SKM-1 treated with dmso at 0.1 percent for 144 hours (cell line): ENCODE measurements around the gene KCTD4.
"Not testable (repeated sequence)": the region's sequence is repeated elsewhere in the genome, so short reads cannot be mapped to it uniquely, and the experiment has no call there.

Source experiments
- DNase-seq: peaks from one replicate; lab custom pipeline; 2025; ENCODE audit not compliant: unreplicated experiment; lab: John Stamatoyannopoulos, UW

KCTD4 gene

DNA sequence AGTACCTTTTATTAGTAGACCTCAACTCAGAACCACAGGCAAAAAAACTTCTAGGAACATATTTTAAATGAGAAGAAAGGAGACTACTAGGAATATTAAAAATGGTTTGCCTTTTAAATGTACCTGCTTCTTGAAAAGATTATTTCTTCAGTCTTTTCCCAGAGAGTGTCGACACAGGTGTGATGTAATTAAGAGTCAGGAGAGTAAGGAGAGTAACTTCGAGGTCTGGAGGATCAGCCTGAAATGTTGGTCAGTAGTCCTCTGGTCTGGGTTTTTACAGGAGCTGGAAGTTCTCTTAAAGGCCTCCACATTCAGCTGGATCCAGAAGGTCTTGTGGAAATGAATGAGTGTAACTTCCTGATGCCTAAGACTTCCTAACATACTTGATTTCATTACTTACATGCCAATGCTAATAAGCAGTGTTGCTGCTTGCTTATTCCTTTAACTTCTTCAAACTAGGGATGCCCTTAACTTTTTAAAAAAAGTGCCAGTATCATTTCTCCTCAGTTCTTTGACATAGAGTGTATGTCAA, at the start of gene KCTD4:
Gene KCTD4, minus strand, starts transcription at position 345 of the 532 bp plus-strand sequence. CDS start 6,478 bp downstream, outside the sequence.
- DNase-seq, result no peak

DNA sequence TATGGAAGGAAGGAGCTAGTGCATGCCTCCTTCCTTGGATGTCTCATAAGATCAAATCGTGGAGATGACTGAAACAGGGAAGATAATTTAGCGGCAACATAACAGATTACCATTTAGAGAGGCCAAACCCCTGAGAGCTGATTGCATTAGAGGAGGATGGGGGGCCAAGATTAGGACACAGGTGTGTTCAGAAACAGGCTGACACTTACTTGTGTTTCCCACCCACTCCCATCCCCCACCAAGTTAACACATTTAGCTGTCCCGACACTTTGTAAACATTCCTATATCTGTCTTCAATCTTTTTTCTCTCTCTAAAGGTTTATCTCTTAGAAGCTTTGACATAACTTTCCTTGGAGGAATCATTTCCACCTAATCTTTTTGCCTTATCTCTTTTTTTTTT, 48.8 kb upstream of the KCTD4 start:
- no peak for DNase-seq

DNA sequence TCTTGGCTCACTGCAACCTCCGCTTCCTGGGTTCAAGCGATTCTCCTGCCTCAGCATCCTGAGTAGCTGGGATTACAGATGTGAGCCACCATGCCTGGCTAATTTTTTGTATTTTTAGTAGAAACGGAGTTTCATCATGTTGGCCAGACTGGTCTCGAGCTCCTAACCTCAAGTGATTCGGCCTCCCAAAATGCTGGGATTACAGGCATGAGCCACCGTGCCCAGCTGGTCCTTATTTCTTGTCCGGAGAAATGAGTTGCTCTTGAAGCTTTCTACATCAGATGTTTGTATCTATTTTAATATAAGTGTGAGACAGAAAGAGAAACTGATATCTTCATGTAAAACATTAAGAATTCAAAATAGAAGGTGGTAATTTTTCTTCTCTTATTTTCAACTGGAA, 43.9 kb upstream of the KCTD4 start:
- not testable (repeated sequence) for DNase-seq

DNA sequence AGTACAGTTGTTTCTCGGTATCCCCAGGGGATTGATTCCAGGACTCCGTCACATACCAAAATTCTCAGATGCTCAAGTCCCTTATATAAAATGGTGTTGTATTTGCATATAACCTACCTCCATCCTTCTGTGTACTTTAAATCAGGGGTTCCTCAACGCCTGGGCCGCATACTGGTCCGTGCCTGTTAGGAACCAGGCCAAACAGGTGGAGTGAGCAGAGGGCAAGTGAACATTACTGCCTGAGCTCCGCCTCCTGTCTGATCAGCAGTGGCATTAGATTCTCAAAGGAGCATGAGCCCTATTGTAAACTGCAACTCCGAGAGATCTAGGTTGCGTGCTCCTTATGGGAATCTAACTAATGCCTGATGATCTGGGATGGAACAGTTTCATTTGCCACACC, 42.2 kb upstream of the KCTD4 start:
- DNase-seq, result no peak

DNA sequence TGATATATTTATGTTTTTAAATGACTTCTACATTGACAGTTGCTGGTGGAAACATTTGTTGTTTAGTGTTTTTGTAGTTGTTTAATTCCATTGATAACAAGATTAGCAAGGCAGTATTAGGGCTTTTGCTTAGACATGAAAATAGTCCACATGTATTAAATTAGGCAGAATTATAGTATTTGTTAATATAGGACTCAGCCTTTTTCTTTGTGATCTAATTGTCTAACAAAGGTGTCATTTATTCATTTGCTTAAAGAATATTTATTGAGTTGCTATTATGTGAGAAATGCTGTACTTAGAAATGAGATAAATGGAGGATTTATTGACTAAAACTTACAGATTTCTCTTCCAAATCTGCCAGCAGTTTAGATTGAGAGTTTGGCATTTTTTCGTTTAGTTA, 41.7 kb upstream of the KCTD4 start:
- no peak for DNase-seq

DNA sequence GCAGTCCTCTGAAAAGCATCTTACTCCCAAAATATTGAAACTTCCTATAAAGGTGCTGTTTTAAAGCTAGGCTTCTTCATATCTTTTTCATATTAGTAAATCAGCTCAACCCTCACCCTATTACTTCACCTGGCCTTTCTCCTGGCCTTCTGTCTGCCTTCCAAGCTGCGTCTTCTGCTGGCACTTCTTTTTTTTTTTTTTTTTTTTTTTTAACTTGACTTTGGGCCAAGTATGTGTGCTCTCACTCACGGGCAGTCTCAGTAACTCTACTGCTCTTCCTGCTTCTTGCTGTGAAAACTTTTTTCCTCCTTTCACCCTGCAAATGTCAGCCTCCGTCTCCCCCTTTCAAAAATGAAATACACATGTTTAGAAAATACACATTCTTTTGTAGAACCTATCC, 41.2 kb upstream of the KCTD4 start:
- no peak for DNase-seq

DNA sequence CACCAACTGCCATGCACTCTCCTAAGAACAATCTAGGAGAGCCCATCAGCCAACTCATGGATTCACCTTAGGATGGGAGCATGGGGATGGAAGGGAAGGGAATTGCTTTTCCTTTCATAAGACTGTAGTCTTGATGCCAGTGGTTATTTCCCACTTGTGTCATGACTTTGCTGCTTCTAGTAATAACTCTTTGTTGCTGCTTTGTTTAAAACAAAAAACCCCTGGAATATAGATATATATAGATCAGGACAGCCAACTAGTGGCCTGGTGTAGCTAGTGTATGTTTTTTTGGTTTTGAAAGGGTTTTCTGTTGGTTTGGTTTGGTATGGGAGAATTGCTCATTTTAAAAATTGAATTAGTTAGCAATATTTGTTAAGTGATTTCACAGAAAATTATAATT, 39.3 kb upstream of the KCTD4 start:
- DNase-seq, result no peak

DNA sequence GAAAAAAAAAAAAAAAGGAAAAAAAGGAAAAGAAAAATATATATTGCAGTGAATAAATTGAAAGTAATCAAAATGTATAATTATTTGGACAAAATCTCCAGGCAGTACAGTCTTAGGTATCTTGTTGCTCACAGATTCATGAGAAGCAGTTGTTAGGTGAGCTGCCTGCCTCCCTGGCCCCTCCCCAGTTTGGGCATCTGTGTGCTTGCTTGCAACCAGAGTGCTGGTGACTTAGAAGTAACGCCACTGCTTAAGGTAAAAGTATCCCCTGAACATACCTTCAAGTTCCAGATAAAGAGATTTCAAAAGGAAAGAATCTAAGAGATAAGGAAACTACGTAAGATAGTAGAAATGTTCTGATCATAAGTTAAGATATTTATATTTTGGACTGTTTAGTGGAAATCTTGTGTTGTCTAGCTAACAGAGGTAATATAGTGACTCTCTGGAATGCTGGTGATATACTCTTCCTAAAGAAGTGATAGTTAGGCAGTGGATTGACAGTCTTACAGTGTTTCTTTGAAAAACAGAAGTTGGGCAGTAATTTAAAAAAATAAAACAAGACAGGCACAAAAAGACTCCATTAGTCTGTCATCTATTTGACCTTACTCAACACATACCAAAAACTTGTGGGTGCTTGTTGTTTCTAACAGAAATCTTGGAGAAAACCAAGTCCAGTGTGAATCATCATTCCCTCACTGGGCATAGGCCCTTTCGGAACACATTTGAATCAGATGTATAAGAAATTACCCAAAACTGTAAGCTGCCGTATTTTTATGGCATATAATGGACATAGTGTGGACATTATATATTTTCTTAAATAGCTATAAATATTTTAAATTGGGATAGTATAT, 38.3 kb upstream of the KCTD4 start:
- no peak for DNase-seq

DNA sequence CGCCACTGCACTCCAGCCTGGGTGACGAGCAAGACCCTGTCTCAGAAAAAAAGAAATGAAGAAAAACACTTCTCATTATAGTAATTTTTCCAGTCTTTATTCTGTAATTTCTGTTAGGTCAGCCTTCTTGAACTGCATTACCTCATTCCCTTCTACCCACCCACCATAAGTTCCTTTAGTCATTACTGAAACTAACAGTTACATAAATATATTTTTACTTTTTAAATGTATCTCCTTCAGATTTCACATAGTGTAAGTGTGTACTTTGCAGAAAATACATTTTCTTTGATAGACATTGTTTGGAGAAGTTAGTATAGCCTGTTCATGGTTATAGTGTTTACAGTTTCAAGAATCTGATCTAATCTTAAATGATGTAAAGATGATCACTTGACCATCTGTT, 31.7 kb upstream of the KCTD4 start:
- no peak for DNase-seq

DNA sequence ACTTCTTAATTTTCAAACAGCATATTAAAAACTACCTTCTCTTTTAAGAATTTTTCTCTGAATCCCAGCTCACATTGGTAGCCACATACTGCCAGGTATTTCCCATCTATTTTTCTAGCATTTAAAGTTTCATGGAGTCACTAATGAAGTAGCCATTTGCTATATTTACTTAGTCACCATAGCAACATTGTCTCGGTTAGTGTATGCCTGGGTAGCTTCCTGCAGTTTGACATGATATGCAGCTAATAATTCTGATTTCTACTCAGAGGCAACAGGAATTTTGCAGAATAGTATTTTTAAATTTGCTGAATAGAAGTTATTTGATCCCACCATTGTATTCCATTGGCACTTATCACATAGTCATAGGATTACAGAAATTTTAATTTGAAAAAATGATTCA, 30.9 kb upstream of the KCTD4 start:
- DNase-seq, result no peak

DNA sequence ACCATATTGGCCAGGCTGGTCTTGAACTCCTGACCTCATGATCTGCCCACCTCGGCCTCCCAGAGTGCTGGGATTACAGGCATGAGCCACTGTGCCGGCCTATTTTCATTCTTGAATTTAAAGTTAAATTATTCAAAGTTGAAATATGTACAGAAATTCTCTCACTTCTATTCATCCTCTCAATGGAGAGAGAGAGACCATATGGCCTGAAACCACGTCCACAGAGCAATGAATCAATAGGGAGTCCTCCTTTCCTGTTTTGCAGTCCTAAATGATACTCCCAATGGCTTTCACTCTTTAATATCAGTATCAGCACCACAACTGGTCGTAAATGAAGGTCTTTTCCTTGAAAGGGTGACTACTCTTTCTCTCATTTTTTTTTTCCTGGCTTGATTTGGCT, 30.5 kb upstream of the KCTD4 start:
- DNase-seq, result no peak

DNA sequence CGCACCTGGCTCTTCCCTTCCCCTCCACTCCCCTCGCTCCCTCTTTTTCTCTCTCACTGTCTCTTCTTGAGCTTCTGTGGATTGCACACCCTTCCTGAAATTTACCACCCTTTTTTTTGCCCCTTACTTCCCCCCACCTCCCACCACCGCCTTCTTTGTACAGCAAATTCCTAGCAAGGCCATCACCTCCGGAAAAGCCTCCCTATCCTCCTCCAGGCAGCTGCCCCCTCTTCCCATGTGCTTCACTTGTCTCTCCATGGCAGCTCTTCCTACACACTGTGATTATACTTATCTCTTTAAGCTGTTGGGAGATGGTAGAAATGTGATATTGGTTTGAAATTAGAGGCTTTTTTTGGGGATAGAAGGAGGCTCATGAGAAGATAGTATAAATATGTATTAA, 28.3 kb upstream of the KCTD4 start:
- DNase-seq, result no peak

DNA sequence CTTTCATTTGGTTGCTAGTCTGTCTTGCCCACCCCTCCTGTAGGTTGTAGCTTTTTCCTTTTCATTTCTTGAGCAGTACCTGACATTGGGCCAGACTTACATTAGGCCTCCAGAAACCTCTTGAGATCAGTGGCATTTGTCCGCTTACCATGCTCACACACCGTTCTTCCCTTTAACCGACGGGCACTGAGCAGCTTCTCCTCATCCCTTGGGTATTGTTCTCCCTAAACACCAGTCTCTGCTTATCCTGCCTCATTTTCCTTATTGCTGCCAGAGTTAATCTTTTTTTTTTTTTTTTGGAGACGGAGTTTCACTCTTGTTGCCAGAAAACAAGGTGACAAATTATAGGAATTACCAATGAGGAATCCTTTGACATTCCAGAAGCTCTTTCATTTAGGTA, 27.2 kb upstream of the KCTD4 start:
- no peak for DNase-seq

DNA sequence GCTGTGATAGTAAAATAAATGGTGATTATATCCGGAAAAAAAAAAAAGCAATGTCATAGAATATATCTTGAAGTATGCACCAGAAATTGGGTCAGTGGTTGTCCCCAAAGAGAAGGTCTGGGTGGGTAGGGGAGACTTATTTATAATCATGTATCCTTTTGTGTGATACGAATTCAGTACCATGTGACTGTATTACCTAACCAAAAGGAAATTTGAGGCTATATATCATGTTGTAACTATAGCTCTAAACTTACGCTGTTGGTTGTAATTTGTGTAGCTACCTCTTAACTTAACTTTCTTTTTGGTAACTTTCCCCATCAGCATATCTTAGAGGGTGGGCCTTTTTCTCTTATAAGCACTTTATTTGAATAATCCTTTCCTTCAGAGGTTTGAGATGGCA, 25.2 kb upstream of the KCTD4 start:
- DNase-seq, result no peak

DNA sequence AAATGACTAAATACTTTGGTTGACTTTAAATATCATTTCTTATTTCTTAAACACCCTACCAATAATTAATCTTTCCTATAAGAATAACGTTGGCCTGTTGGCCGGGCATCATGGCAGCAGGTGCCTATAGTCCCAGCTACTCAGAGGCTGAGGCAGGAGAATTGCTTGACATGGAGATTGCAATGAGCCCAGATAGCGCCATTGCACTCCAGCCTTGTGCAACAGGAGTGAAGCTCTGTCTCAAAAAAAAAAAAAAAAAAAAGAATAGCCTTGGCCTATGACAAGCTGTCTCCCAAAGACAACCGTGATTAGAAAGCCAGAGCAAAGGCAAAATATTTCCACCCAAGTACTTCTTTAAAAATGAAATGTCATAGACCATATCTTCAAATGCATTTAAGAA, 24.5 kb upstream of the KCTD4 start:
- DNase-seq, result no peak

DNA sequence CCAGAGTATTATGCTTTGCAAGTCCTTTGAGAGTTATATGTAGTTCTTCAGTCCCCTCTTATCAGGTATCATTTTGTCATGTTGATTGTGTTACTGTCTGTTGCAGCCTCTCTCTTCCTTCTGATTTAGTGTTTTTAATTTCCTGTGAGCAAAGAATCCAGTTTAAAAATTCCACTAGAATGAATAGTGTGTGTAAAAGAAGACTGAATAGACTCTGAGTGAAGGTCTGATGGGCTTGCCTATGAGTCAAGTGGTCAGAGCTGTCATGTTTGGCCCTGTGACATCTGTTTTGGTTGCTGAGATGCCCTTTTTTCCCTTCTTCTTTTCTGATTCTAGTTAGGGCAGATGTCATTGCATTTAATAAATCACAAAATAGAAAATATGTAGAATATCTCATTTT, 23.3 kb upstream of the KCTD4 start:
- no peak for DNase-seq

DNA sequence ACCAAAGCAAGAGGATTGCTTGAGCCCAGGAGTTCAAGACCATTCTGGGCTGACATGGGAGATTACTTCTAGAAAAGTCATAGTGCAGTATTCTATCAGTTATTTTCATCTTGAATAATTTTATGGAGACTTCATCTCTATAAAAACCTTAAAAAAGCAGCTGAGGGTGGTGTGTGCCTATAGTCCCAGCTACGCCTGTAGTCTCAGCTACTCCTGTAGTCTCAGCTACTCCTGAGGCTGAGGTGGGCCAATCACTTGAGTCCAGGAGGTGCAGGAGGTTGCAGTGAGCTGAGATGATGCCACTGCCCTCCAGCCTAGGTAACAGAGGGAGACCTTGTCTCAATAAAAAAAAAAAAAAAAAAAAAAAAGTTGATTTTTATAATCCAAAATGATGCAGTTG, 22.1 kb upstream of the KCTD4 start:
- DNase-seq, result no peak

DNA sequence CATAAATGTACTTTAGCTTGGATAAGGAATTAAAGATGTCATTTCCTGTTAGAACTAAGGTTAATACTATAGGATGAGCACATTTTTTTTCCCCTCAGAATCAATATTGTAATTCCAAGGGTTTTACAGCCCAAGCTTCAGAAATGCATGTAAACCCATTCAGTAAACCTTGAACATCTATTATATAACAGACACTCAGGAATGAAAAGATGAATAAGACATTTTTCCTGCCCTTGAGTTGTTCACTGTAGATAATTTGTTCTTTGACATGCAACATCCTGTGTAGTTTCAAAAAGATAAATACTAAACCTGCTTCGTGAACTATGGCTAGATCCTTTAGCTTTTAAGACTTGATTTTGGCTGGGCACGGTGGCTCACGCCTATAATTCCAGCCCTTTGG, 21.7 kb upstream of the KCTD4 start:
- no peak for DNase-seq

DNA sequence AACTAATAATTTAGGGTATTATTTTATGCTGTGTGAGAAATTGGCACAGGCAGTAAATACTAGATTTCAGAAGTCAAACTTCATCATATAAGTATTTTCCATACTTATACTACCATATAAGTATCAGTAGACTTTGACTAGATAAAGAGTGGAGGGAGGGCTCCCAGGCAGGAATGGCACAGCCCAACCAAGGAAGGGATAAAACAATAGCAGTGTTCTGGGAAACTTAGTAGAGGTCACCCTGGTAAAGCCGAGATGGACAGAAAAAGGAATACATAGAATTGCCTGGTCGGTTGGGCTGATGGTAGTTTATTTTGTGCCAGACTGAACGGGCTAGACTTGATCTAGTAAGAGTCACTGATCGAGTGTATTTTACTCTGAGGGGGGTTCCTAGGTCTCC, 19.6 kb upstream of the KCTD4 start:
- DNase-seq, result no peak

DNA sequence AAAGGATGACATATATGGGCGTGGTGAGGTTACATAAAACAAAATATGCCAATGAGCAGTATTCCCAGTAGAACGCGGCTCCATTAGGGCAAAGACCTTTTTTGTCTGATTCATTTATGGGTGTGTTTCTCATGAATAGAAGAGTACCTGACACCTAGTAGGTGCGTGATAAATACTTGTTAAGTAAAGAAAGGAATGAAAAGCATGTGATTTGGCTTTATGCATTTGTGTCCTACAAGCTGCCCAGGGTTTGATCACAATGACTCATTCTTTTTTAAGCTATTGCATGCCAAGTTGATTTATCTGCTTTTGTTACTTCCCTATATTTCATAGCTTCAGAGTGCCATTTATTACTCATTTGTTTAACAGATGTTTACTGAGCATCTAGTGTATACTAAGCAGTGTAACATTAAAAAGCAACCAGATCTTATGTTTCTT, 19.1 kb upstream of the KCTD4 start:
- DNase-seq, result no peak

DNA sequence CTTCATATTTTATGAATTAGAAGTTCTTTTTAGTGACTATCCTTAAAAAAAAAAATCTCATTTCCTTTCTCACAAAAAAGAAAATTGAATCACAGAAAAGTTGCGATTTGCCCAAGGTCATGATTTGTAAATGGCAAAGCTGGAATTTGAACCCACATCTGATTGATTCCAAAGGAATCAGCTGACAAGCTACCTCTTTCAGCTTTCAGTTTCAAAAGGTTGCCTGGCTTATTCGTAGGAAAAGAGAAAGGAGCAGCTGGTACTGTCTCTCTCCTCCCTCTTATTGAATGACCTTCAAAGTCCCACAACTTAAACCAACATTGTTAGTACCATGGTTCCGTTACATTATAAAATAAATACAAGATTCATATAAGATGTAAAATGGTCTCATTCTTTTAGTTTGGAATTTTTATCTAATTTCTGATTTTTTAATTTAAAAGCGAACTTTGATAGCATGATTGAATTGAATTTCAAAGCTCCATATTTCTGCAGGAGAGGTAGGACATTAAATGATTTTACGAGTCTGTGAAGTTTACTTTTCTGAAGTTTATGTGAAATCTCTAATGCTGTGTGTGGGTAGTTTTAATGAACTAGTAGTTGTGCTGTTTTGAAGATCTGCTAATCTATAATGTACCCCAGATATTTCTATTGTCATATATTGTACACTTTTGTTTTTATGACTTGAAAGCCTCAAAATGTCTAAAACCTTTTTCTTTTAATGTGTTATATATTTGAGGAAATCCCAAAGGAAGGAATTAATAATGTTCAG, 18.5 kb upstream of the KCTD4 start:
- no peak for DNase-seq

DNA sequence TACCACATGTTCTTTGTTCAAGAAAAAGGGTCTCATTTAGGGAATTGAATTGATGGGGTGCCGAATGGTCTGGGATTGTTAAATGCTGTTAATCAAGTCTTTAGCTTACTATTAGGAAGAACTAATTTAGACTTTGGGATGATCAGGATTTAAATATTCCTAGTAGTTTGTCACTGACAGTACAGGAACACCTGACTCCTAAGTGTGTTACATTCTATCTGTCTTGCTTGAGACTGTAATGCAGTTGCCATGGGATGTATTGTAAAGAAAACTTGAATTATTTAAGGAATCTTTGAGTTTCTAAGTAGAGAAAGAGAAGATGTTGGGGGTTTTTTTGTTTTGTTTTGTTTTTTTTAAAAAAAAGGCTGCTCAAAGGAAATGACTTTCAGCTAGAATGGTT, 17.8 kb upstream of the KCTD4 start:
- DNase-seq, result no peak
